ENCODE data around the gene PRAMEF17. TPM values are rescaled to one million over a fixed set of nuclear protein-coding genes. Genes with fewer than 3 reads are reported as not detected.
"Not testable (repeated sequence)": the region's sequence is repeated elsewhere in the genome, so short reads cannot be mapped to it uniquely, and the experiment has no call there.

The PRAMEF17 gene
- total RNA-seq, 2 donors from 2014 or later = not detected

DNA sequence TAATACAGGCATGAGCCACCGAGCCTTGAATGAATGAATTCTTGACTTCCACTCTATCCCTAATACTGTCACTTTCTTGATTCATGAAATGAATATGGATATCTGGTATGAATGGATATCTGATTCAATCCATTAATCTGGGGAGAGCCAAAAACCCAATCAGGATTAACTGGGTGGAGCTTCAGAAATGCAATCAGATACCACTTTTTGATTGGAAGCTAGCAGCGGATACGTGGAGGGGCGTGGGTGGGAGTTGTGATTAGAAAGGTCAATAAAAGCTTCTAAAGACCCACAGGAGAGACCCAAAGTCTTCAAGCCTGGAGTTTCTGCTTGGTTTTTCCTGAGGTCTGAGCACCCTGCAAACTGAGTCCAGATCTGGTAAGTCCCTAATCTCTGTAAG, 20.7 kb downstream of the PRAMEF17 start, which contains the start of gene PRAMEF20:
PRAMEF20 (plus strand) TSS at position 301 of the 400 bp plus-strand sequence. CDS start 5,905 bp downstream, outside the sequence.
- not testable (repeated sequence) for H3K27ac Mint-ChIP-seq; H3K27me3 Mint-ChIP-seq; H3K4me1 Mint-ChIP-seq; ATAC-seq (replicated peaks); H3K4me3 Mint-ChIP-seq; H3K9me3 Mint-ChIP-seq; H3K36me3 Mint-ChIP-seq (ENCODE audit: low read depth)

GRCh38 chr1:13430495-13430894, 41.1 kb downstream of the PRAMEF17 start:
- ATAC-seq (replicated peaks) = no peak
- peaks cover 10% of the 10 kb centered on the region for H3K27me3 Mint-ChIP-seq
- peaks cover 4% of the 10 kb centered on the region for H3K9me3 Mint-ChIP-seq
- H3K36me3 Mint-ChIP-seq (ENCODE audit: low read depth) = no peaks in the 10 kb centered on the region
- no peak overlapping the region for H3K27ac Mint-ChIP-seq
- H3K4me1 Mint-ChIP-seq = no peaks in the 10 kb centered on the region
- no peak overlapping the region for H3K4me3 Mint-ChIP-seq

- H3K27ac Mint-ChIP-seq = no peak overlapping the region
- peaks cover 4% of the 10 kb centered on the region for H3K9me3 Mint-ChIP-seq
- H3K4me1 Mint-ChIP-seq = no peaks in the 10 kb centered on the region
- no peak for ATAC-seq (replicated peaks)
- H3K4me3 Mint-ChIP-seq = no peak overlapping the region
- H3K27me3 Mint-ChIP-seq = peaks cover 18% of the 10 kb centered on the region
- no peaks in the 10 kb centered on the region for H3K36me3 Mint-ChIP-seq (ENCODE audit: low read depth)
Measured at GRCh38 chr1:13432251-13432650, 42.8 kb downstream of the PRAMEF17 start.

GRCh38 chr1:13433694-13434358, 44.4 kb downstream of the PRAMEF17 start:
- not testable (repeated sequence) for H3K9me3 Mint-ChIP-seq; H3K4me1 Mint-ChIP-seq; H3K4me3 Mint-ChIP-seq; ATAC-seq (replicated peaks); H3K36me3 Mint-ChIP-seq (ENCODE audit: low read depth); H3K27ac Mint-ChIP-seq
- H3K27me3 Mint-ChIP-seq = peaks cover 18% of the 10 kb centered on the region

DNA sequence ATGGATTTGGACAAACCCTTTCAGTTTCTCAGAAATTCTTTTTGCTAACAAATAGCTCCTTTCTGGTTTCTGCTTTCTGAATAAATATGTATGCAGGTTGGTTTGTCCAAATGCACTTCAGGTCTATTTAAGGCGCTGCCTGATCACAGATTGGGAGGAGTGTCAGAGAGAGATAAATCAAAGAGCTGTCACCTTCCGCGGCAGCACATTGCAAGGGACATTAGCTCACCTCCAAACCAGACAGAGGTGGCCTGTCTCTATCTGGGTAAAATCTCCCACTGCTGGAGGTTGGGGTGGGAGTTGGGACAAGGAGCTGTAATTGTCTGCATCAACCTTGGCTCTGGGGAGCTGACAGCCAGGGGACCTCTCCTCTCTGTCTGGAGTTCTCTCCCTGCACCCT, 46.0 kb downstream of the PRAMEF17 start:
- no peak for ATAC-seq (replicated peaks)
- peaks cover 18% of the 10 kb centered on the region for H3K27me3 Mint-ChIP-seq
- no peaks in the 10 kb centered on the region for H3K4me1 Mint-ChIP-seq
- peaks cover 4% of the 10 kb centered on the region for H3K9me3 Mint-ChIP-seq
- H3K4me3 Mint-ChIP-seq = no peak overlapping the region
- H3K36me3 Mint-ChIP-seq (ENCODE audit: low read depth) = no peaks in the 10 kb centered on the region
- no peak overlapping the region for H3K27ac Mint-ChIP-seq

- not testable (repeated sequence) for H3K4me1 Mint-ChIP-seq; H3K4me3 Mint-ChIP-seq; H3K9me3 Mint-ChIP-seq; ATAC-seq (replicated peaks); H3K27ac Mint-ChIP-seq; H3K36me3 Mint-ChIP-seq (ENCODE audit: low read depth)
- peaks cover 12% of the 10 kb centered on the region for H3K27me3 Mint-ChIP-seq
Measured at GRCh38 chr1:13439104-13439783, 49.8 kb downstream of the PRAMEF17 start.

Other genes with a start within 250 kb of the PRAMEF17 start
- not detected for gene PRAMEF26, start 233.6 kb upstream of the PRAMEF17 start, total RNA-seq
- gene HNRNPCL4, start 224.0 kb upstream of the PRAMEF17 start, total RNA-seq = not detected
- not detected for gene PRAMEF9, start 217.8 kb upstream of the PRAMEF17 start, total RNA-seq
- gene PRAMEF13, start 188.2 kb upstream of the PRAMEF17 start, total RNA-seq = not detected
- not detected for gene PRAMEF18, start 163.5 kb upstream of the PRAMEF17 start, total RNA-seq
- not detected for gene PRAMEF5, start 135.4 kb upstream of the PRAMEF17 start, total RNA-seq
- not detected for gene PRAMEF8, start 104.5 kb upstream of the PRAMEF17 start, total RNA-seq
- not detected for gene PRAMEF33, start 86.1 kb upstream of the PRAMEF17 start, total RNA-seq
- gene PRAMEF15, start 74.1 kb upstream of the PRAMEF17 start, total RNA-seq = not detected
- gene PRAMEF14, start 42.5 kb upstream of the PRAMEF17 start, total RNA-seq = not detected
- gene PRAMEF19, start 17.7 kb upstream of the PRAMEF17 start, total RNA-seq = not detected
- gene PRAMEF20, start 20.8 kb downstream of the PRAMEF17 start, total RNA-seq = not detected
- not detected for gene LRRC38, start 124.4 kb downstream of the PRAMEF17 start, total RNA-seq
- gene PDPN, start 194.2 kb downstream of the PRAMEF17 start, total RNA-seq = not detected

Measured in activated T-helper 17 cell treated with anti-CD3 and anti-CD28 coated beads, Interleukin-2, amount 50 U/mL, for 72 hours (primary cell).